HS-5 (cell line): ENCODE measurements around the gene DZANK1.
"Not testable (repeated sequence)": the region's sequence is repeated elsewhere in the genome, so short reads cannot be mapped to it uniquely, and the experiment has no call there.

Experiments used
- DNase-seq: peaks from one replicate; pipeline ENCODE4 v3.0.0-alpha.2; 2012; ENCODE audit warnings: low read depth

The DZANK1 gene

DNA sequence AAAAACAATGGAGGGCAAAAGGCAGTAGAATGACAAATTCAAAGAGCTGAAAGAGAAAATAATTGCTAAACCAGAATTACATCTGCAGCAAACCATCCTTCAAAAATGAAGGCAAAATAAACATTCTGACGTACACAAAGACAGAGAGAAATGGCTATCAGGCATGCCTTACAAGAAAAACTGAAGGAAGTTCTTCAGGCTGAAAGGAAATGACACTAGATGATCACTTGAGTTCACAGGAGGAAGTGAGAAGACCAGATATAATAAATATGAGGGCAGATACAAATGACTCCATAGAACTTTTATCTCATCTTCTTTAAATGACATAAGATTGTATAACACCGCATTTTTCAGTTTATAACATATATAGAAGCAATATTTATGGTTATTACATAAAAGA is 30.0 kb downstream of the DZANK1 start:
- no peak for DNase-seq

DNA sequence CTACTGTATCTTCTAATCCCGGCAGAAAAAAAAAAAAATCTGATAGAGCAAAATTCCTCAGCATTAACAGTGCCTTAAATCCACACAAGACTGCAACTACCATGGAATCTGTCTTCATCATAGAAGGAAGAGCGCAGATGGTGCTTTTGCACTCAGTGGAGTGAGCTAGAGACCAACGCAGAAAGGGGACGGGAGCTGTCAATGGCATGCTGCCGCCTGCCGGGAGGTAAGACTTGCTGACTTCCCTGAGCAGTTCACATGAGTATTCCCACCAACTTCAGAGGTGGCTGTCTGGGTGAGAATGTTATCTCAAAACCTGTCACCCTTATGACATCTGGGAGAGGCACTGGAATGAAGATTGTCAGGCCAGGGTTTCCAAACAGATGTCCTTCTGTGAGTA is 35.6 kb downstream of the DZANK1 start:
- DNase-seq, result no peak

DNA sequence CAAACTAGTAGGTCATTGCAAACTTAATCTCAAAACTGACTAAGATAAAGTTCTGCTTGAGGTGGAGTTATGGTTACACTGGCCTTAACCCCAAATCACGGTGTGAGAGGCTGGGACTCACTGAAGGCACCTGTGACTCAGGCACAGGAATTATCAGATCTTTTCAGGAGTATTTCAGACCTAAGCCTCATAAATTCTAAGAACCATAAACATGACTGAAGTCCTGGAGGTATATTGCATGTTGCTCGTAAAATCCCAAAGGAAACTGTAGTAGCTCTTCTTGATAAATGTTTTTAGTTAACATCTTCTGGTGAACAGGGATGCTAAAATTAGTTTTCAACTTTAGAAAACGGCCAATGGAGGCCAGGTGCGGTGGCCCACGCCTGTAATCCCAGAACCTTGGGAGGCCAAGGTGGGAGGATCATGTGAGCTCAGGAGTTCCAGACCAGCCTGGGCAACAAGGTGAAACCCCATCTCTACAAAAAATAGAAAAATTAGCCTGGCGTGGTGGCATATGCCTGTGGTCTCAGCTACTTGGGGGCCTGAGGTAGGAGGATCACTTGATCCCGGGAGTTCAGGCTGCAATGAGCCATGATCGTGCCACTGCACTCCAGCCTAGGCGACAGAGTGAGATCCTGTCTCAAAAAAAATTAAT is 36.5 kb downstream of the DZANK1 start:
- no peak for DNase-seq

DNA sequence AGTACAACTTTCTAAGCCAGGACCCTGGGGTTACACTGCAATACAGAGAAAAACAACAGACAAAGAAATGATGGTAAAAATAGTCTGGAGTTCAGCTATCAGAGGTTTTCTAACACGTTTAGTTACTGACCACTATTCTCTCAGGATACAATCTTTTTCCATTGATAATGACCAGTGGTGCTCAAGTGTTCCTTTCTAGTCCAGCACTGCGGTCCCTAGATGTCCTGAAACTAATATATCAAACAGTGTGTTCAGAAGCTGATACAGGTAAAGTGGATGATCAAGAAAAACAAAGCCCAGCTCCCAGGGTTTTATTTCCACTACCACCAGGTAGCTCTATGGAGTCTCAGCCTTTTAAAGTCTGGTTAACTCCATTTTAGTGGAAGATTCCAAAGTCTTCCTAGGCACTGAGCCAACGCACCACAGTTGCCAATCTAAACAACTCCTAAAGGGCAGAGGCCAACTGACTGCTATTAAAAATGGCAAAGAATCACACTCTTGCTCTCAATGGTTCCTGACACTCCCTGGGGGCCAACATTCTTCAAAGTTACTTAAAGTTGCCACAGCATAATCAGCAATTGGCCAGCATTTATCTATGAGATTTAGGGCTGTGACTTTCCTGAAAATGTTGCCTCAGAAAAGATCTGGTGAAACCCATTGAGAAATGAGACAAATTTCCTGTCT is 38.2 kb downstream of the DZANK1 start:
- no peak for DNase-seq

DNA sequence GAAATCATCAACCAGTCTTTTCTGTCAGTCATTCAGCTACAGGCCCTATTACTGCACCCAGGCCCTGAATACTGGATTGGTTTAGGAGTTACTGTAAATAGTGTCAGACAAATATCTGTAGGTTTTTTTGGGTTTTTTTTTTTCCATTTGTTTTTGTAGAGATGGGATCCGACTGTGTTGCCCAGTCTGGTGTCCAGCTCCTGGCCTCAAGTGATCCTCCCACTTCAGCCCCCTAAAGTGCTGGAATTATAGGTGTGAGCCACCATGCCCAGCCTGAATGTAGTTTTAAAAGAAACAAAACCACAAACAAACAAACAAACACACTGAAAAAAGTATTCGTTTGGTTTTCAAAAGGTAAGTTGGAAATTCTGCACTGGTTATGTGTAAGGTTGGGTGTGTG is 39.6 kb downstream of the DZANK1 start:
- no peak for DNase-seq

DNA sequence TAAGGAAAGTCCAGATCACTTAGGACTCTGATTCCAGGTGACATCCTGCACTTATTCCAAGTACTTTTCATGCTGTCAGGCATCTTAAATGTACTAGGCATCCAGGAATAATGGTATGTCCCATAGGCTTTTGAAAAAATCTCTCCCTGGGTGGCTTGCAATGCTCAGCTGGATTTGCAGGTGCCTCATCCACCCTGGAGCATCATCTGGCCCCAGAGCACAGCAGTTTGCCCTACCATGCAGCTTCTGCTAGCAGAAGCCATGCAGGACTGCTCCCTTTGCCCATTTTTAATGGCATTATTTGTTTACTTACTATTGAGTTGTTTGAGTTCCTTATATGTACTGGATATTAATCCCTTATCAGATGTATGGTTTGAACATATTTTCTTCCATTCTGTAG is 45.2 kb downstream of the DZANK1 start:
- no peak for DNase-seq

DNA sequence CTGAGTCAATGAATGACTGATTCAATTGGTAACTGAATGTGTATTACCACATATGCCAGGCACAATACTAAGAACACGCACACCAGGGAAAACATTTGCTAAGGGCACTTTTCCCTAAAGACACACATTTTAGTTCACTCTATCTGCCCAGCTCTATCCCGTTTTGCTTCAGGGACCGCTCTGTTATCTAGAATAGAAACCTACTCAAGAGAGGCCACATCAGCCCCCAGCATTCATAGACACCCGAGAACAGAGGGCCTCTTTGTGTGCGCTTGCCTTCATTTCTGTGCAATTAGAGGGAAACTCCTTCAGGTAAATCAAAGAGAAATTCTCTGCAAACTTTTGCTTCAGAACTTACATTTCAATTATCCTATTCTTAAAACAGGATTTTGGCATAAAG is 50.3 kb downstream of the DZANK1 start:
- no peak for DNase-seq

DNA sequence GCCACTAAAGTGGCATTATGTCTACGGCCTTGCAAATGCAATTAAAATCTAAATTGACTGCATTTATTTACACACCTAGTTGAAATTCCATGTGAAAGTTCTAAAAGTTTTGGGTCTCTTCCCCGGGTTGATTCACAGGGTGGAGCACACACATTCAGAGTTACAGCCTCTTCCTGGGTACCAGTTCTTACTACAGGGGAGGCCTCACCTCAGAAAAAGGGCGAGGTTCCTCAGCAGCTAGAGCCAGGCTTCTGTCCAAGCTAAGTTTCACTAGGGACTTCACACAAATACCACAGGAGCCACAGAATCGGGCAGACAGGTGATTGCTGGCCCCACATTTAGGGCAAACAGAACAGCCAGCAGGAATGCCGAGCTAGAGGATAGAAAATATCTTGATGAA is 52.7 kb downstream of the DZANK1 start:
- no peak for DNase-seq

DNA sequence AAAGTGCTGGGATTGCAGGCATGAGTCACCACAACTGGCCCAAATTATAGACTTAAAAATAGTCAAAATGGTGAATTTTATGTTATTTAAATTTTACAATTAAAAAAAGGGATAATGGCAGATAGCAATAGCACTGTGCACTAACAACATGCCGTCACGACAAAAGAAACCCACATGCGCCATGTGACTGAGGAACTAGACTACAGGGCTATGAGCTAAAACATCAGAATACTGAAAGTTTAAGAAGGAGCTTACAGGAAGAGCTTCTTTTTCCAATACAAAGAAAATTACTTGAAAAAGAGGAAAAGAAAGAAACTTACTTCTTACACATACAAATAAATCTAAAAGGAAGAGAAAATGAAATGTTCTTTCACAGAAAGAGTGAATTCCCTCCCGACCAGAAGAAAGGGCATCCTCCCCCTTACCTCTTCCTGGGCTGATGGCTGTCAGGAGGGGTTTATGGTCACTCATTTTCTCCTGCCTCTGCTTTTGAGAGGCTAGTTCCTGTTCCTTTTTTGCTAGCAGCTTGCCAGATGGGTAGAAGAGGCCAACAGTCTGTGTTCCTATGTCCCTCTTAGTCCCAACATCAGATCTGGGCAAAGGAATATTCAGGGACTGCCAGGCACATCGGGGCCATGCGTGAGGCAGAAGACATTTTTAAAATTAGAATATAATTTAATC is 54.5 kb downstream of the DZANK1 start:
- DNase-seq, result no peak

DNA sequence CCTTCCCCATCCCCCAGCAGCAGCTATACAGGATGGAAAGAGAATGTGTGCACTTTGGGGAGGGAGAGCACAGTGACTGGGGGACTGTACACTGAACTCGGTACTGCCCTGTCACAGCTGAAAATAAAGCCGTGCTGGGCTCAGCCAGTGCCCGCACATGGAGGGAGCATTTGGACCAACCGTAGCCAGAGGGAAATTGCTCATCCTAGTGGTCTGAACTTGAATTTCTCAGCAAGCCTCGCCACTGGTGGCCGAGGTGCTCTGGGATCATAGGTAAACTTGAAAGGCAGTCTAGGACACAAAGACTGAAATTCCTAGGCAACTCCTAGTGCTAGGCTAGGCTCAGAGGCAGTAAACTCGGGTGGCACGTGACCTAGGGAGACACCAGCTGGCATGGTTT is 61.0 kb downstream of the DZANK1 start:
- DNase-seq, result no peak

DNA sequence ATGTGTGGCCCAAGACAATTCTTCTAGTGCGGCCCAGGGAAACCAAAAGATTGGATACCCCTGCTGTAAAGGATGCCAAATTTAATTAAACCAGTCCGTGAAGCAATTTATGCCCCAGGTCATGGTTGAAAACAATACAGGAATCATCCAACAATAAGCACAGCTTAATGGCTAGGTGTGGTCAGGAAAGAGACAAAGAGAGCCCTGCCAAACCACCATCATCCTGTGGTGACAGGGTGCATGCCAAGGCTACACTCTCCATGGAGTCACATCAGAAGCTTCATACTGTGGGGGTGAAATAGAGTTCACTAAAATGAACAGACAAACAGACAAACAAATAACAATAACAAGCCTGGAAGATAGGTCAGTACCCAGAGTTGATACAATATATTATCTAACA is 62.7 kb downstream of the DZANK1 start:
- DNase-seq, result no peak

DNA sequence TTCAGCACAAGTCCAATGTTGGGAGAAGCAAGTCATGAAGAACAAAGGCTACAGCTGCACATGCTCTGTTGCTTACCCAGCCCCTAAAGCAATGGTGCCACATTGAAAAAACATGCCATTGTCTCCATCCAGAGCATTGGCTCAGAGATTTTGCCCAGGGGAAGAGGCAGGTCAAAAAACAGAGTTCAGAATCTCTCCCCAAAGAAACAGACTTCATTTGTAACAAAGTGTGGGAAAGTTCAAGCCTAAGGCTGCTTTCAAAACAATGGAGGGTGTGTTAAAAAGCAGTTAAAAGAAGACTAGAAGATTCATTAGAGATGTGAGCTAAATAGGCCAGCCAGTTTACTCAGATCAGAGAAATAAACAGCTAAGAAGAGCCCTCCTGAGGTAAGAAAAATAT is 63.6 kb downstream of the DZANK1 start:
- DNase-seq, result no peak

DNA sequence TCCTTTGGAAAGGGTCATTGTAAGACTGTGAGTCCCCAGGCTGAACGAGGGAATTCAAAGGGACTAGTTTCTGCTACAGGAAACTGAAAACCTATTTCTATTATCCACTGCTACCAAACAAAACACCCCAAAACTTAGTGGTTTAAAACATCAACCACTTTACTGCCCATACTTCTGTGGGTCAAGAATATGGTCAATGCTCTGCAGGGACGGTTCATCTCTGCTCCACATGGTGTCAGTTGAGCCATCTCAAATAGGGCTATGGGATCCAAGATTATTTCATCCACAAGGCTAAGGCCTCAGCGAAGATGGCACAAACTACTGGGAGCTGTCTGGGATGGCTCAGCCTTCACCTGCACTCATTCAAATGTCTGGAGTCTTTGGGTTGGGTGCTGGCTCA is 65.5 kb downstream of the DZANK1 start:
- no peak for DNase-seq

DNA sequence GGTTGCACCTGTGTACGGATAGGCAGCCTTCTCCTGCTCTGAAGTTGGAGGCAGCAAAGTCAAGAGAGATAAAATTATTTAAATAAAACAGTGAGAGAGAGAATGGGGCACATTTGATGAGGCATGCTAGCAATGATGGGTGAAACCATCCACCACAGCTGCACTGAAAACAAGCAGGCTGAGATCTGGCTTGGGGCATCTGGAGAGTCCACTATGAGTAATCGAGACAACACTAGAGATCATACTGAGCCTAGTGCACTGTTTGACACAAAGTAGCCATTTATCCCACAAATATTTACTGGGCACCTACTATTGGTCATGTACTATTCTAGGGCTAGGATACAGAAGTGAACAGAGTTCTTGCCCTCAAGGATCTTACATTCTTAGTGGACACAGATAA is 66.4 kb downstream of the DZANK1 start:
- no peak for DNase-seq

DNA sequence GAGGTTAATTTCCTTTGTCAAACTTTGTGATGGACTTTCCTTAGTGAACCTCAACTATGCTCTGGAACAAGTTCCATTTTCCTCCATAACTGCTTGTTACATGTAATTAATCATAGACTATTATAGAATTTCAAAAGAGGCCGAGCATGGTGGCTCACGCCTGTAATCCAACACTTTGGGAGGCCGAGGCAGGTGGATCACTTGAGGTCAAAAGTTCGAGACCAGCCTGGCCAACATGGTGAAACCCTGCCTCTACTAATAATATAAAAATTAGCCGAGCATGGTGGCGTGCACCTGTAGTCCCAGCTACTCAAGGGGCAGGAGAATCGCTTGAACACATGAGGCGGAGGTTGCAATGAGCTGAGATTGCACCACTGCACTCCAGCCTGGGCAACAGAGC is 68.1 kb downstream of the DZANK1 start:
- not testable (repeated sequence) for DNase-seq

DNA sequence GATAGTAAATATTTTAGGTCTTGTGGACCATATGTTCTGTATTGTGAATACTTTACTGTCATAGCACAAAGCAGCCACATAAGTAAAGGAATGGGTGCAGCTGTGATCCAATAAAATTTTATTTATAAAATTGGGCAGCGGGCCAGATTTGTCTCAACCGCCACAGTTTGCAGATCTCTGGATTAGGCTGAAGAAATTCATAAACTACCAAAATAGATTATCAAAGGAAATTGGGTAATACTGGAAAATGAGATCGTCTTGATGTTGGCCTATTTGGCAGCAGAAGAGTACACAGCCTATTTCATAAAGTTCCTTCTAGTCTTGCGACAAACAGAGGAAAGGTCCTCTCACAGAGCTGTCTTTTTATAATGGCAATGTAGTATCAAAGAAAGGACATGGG is 69.8 kb downstream of the DZANK1 start:
- DNase-seq, result no peak

DNA sequence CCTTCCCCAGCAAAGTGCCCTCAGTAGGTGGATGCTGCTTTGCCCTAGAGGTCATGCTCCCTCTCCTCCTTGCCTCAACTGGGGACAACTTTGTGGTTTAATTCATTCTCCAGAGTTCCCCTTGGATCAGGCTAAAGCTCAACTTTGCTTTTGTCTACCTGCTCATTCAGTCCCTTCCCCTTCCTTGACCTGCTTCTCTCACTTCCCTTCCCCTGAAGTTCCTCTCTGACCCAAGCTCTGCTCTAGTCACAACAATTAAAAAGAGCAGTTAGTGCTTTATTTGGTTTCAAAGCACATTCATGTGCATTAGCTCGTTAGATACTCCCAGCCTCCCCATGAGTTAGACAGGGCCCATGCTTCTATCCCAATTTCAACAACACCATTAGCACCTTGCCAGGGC is 71.3 kb downstream of the DZANK1 start:
- DNase-seq, result no peak

DNA sequence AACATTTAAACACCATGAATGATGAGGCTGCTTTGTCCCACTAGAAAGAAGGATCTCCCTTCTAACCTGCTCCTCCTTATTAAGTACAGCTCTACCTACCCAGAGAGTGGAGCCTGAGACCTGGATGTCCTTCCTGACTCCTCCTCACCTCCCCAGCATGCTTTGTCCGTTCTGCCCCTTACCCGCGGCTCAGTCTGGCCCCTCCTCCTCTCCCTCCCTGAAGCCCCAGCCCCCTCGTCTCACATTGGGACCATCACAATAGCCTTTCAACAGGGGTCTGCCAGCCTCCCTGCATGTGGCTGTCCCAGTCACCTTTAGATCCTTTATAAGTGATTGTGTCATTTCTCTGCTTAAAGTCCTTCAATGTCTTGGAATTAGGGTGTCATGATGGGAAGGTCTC is 72.5 kb downstream of the DZANK1 start:
- no peak for DNase-seq

DNA sequence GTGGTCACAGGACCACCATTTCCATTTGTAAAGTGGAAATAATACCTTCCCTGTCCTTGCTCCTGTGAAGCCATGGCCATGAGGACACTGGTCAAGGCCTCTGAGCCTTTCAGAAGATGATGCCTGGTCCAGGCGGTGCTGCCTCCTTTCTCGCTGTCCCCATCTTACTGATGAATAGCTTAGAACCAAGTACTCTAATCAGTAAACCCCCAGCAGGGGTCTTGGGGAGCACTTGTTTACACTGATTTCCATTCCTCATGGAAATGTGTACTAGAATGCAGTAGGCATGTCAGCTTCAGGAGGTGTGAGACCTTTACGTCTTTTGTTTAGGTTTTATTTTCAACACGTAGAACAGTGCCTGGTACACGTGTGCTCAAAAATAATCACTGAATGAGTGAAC is 75.1 kb downstream of the DZANK1 start:
- DNase-seq, result no peak

DNA sequence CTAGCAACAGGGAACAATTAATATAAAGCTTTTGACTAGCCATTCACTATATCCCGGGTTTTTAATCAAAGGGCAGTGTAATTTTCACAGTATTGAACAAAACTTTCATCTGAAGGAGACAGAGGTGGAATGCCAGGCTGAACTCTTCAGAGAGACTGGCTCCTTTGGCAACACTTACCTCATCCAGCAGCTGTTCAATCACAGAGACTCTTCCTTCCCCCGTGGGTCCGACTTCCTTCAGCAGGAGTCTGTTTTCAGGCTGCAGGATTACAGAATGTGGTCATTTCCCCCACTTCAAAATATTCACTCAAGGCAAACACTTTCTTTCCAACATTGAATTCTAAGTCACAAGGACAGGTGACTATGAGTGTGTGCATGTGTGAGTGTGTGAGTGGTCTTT is 76.6 kb downstream of the DZANK1 start:
- no peak for DNase-seq

DNA sequence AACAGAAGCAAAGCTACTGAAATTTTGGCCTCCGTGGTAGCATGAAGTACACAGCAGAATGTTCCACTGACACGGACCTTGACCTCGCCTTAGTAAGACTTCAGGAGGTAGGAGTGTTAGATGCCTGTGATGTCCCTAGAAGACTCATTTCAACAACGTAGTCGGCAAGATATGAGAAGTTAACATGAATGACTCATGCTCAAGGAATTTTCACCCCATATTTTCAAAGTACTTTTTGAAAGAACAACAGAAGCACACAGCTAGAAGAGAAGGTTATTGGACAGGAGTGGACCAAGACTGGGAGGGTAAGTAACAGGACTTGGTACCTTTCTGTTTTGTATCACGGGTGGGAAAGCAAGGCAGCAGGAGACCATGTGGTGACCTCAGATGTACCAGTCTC is 78.0 kb downstream of the DZANK1 start:
- no peak for DNase-seq

DNA sequence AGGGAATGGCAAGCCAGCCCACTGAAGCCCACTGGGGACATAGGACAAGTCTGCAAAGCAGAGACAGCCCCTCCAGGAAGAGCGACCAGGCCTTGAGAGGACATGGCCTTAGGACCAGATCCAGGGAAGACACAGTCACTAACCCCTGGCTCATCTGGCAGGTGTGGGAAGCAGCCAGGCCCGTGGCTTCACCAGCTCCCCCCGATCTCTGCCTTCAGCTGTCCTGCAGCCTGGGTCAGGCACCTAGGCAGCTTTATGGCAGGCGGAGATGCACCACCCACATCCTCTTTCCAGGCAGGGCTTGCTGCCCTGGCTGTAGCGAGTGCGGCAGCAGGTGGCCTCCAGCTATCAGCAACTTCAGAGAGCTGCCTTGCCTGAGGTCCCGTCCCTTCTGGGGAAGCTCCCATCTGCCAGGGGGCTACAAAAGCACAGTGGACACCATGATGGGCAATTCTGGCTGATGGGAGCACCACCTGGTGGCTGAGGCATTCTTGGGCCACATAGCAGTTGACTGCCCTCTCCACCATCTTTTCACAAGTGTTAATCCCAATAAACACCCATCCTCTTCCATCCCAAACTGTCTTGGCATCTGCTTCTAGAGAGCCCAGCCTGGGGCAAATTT is 85.8 kb downstream of the DZANK1 start:
- DNase-seq, result no peak

DNA sequence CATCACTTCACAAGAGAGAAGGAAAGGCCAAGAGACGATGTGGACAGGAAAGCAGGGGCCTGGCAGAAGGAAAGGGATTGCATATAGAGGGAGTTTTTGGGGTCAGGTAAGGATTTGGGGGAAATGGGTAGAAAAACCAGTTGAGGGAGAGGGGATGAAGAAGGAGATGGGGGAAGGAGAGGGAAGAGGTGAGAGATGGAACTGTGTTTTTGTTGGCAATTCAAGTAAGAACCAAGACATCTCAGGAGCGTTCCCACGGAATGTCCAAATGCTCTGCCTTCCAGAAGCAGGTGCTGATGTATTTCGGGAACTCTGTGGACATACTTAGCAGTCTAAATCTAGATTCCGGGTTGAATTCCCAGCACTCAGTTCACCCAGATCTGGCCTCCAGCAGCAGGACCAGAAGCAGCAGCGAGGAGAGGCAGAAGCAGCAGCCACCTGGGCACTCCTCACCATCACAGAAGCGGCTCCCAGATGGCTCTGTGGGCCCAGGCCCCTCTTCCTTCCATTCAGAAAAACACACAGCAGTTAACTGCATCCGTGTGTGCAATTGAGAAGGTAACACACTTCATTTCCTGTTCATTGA is 88.8 kb downstream of the DZANK1 start:
- no peak for DNase-seq
